GM19099 (cell line): ENCODE data around the gene ABI3BP.

ENCODE experiments used
- POLR2A ChIP-seq: IDR thresholded peaks from 3 replicates; pipeline ENCODE4 v1.6.1; 2011; ENCODE audit warnings: low read depth; ENCODE audit not compliant: insufficient read length; ENCODE audit errors: extremely low read depth

ABI3BP gene

DNA sequence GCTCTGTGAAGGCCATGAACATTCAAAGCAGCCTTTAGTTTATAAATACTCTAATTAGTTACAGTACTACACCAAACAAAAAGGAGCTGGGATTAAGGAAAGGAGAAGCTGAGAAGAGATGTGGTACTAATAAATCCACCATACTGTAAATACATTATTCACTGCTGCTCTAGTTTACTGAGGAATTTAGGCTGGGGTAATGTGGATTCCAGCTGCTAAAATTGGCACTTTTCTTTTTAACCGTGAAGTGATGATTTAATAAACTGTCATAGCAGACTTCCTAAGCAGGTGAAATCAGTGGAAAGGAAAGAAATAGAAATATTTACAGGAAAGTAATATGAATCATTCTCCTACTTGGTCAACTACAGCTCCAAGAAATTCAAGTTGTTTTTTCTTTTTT, 195.2 kb downstream of the ABI3BP start:
- TF ChIP-seq POLR2A = no peak

DNA sequence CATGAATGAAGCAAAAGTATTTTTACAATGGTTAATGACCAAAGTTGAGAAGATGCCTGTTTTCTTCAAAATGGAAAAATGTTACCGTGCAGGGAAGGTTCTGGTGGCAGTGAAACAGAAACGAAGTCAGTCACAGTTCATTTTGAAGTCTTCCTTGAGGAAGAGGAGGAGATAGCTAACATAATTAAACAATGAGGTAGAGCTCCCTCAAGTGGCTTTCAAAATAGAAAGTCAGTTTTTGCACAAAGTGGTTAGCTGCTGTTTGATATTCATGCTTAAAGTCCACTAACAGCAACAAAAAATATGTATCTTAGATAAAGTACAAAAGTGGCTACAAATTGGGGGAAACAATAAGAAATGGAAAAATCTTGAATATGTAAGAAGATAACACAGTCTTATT, 196.7 kb downstream of the ABI3BP start:
- no peak for TF ChIP-seq POLR2A

DNA sequence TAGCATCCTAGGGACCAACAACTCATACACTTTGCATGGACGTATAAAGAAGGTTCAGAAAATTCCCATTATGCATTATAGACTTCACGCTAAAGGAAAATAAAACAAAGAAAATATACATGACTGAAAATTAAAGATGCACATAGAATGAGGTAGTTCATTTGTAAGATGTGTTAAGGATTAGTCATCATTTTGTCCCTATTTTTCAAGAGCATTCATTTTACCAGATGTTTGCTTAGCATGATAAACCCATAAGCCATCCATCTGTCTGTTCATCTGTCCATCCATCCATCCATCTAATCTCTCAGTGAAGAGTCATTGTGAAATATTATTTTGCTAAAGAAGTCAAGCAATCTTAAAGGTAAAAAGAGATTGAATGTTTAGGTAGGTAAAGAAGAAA, 203.6 kb downstream of the ABI3BP start:
- TF ChIP-seq POLR2A = no peak

DNA sequence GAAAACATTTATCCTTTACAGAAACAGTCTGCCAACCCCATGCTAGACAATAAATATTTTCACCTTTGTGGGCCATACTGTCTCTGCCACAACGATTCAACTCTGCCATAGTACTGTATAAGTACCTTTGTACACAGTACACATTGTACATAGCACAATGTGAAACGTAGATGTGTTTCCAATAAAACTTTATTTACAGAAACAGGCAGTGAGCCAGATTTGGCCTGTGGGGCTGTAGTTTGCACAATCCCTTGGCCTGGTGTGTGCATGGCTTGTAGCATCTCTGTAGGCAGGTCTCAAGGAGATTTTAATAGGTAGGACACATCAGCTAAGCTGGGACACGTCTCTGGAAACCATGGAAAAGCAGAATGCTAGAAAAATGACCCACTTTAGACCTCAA, 209.6 kb downstream of the ABI3BP start:
- TF ChIP-seq POLR2A = no peak

DNA sequence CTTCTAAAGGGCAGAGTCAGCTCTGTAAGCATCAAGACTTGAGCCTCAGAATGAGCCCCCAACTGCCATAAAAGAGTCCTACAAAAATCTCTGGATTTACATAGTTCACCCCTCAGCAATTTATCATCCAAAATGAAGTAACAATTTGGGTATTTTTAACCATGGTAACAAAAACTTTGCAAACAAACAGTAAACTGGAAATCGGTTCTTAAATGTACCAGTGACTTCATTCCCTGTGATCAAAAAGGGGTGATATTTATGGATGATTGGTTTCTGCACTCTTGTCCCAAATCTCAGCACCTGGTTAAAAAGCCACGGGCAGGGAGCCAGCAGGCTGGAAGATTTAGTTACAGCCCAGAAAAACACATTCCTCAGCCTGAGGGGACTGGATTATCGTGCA, 210.3 kb downstream of the ABI3BP start:
- no peak for TF ChIP-seq POLR2A

DNA sequence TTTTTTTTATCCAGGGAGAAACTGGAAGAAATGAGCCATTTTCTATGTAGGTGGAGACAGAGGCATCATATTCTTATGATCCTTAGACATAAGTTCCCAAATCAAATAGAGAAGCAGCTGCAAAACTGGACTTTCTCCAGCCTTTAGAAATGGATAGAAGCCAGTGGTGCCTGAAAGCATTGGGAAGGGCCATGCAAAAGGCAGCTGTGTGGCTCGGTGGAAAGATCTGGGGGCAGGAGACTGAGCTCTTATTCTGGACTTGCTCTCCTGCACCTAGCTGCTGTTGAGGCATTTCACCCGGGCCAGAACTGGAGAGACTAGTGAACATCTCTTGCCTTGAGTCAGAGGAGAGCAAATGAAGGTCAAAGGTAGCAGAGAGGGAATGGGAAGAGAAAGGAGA, 210.9 kb downstream of the ABI3BP start:
- no peak for TF ChIP-seq POLR2A

DNA sequence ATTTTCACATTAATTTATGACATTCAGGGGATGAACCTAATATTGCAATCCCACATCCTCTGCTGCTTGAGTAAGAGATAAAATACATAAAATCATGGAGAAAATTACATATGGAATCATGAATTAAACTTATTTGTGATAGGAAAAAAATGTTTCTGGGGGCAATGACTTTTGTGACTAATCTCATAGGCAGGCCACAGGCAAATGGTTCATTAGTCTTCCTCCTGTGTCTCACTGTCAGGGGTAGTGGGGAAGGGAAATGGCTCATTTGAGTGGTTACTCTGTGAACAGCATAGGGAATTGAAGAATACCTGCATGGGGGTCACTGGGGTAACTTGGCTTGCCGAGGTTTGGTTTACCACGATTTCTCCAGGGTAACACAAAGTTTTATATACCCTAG, 211.9 kb downstream of the ABI3BP start:
- no peak for TF ChIP-seq POLR2A

DNA sequence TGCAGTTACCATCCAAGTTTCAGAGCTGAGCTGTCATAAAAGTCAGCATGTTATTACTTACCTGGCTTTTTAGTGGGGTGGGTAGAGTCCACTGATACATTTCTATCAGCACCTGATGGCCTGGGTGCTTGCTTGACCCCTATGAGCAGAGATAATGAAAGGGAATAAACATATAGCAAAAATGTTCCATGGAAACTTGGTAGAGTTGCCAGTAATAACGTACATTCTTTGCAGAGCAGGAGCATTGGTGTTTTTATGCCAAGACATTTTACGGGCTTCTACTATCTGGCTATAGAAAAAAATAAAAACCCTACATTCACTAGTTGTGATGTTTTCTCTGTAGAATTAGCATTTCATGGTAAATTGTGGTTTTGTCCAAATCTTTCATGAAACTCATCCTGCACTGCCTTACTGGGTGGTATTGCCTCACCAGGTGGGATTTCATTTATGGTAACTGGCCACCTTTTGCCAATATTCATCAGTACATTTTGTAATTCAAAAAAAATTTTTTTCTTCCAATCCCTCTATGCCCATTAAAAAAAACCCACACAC, 213.1 kb downstream of the ABI3BP start:
- TF ChIP-seq POLR2A = no peak

DNA sequence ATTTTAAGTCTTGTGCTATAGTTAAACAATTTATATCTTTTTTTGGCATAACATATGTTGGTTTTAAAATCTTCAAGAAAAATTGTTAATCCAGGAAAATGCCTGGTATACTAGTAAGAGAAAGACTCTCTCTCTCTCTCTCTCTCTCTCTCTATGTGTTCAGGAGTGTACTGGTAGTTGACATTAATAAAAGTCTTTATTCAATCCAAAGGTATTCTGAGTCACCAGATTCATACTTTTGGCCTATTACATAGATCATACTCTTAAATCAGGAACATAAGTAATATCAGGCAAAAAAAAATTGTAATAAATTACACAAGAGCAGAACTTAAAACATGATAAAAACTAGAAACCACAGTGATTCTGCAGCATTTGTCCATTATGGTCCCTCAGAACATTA, 213.7 kb downstream of the ABI3BP start:
- TF ChIP-seq POLR2A = no peak

DNA sequence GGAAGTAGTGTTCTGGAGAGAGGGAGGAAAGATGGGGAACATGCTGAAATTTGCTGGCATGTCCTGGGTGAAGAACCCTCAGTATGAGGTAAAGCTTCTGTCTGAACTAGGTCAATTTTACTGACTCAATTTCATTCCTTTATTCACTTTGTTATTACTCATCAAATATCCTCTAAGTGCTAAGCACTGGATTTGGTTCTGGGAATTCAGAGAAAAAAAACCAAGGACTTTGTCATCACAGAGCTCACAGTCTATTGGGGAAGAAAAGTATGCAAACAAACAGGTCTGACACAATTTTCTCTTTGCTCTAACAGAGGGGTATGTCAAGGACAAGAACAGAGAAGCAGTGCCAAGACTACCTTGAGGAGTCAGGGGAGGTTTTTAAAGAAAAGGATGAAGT, 215.9 kb downstream of the ABI3BP start:
- no peak for TF ChIP-seq POLR2A

DNA sequence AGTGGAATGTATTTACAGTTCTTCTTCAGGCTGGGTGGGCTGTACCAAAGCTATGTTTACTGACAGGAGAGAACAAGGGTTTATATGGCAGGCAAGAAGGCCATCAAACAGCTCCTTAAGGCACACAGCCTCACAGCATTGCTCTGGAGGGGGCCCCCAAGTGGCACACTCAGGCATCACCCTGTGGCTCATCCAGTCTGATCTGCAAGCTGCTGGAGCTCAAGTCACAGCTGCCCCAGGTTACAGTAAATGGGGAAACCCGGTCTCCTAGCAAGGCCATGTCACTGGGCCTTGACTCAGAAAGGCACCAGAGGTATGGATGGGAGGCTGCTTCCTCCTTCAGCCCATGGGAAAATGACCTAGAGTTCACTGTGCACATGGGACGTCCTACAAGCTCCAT, 216.5 kb downstream of the ABI3BP start:
- TF ChIP-seq POLR2A = no peak

DNA sequence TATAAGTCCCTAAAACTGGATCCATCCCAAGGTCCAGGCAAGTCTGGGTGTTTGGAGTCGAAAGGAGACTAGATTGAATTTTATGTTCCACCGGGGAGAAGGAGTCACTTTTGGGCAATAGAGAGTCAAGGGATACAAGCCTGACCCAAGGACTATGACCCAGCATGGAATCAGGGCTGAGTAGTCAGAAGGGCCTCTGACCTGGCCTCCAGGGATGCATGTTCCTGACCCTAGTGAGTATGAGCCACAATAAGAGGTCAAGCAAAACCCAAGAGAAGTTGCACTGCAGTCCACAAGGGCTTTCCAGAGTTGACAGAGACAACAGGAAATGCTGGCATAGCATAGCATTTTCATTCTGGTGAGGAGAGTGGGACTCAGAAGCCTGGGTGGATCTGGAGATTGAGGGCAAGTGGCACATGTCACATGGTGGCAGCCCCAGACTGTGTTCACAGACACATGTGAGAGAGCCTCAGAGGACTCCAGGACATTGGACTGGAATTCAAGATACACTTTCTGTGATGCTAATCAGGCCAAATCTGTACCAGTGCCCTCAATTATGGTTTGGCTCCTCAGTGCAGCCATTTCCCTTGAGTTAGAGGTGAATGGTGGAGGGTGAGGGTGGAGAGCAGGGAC, 217.0 kb downstream of the ABI3BP start:
- no peak for TF ChIP-seq POLR2A

DNA sequence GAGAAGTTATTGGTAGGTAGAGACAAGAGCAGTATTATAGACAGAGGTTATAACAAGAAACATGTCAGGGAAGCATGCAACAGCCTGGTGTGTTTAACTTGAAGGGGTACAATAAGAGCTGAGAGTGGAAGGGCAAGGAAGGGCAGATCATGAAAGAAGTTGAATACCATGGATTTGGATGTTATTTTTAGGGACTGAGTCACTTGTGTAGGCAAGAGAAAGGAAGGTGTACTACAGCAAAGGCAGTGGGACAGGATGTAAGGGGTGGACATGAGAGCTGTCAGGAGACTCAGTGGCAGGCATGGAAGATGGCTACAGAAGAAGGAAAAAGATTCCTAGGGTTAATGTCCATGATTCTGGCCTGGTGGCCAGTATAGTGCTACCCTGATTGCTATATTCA, 217.6 kb downstream of the ABI3BP start:
- no peak for TF ChIP-seq POLR2A

DNA sequence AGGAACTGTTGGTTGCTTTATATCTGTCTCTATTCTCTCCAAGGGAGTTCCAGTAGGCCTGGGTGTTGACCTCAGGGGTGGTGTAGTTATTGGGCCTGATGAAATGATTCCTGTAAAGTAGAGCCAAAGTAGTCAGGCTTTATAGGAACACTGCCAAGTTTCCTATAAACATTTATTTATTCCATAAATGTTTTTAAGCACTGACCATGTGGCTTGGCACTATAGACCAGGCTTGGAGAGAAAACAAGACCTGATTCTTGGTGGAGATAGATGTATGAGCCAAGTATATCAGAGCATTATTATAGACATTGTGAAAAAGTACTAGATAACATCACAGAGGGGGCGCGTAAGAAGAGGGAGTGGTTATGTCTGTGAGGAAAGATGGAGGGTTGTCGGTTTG, 218.0 kb downstream of the ABI3BP start:
- TF ChIP-seq POLR2A = no peak

DNA sequence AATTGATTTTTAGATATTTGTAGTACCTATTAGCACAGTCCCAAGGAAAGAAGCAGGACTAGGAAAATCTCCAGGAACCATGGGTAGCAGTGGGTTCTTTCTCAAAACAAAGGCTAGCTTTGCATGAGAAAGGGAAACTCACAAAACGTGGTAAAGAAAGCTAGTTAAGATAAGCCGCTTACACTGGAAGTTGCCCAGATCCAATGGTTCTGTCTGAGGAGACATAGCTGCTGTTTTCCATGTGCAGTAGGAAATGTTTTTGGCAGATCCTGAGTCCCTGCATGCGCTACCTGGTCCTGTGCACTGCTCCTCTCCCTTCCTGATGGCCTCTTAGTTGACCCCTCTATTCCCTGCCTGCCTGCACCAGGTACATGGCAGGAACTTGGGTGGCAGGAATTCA, 223.5 kb downstream of the ABI3BP start:
- no peak for TF ChIP-seq POLR2A

DNA sequence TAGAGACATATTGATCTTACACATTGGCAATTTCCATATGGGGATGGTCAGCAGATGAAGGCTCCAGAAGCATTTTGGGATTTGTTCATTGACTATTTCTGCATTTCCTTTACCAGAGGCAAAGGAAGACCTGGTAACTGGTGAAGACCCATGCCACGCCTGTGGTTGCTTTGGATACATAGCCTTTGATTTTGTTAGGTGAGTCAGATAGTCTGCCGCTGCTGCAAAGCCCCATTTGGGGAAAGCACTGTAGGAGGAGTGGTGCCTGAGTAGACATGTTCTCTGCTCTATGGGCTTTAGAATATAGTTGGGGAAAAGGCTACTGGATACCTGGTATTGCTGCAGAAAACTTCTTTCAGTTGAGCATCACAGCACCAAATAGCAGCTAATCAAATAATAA, 227.2 kb downstream of the ABI3BP start:
- TF ChIP-seq POLR2A = no peak

DNA sequence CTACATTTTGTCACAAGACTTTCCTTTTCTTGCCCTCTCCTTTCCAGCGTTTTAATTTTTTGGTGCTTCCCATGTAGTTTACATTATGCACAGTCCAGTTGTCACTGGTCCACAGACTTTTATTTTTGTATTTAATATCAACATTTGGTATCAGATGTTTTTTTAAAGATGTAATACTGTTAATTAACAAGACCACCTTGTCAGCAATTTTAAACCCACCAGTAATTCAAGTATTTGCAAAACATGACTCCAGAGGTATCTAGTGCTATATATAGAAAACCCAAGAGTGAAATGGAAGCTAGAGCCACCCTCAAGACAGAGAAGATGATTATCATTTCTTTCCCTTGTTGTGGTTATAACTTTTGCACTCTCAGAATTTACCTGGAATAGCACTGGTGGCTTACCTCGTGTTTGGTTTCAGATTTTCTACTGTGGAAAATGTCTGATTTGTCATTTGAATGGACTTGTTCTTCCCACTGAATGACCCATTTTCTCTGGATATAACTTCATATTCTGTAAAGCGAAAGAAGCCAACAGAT, 227.7 kb downstream of the ABI3BP start:
- no peak for TF ChIP-seq POLR2A
